GM12878 (cell line): ENCODE data around the gene FABP2. TPM values are rescaled to one million over a fixed set of nuclear protein-coding genes. Genes with fewer than 3 reads are reported as not detected.
"Not testable (repeated sequence)": the region's sequence is repeated elsewhere in the genome, so short reads cannot be mapped to it uniquely, and the experiment has no call there.

Experiments used
- ATAC-seq: fragments of 200-7000 bp; cut with Tn5 transposase; 3 replicates; pipeline ENCODE4 v1.9.1; 2020; ENCODE audit warnings: mild to moderate bottlenecking, moderate library complexity
- BruUV-seq: library from RNA; stranded (reverse); fragments of 400-500 nt; replicated peaks from 2 replicates; lab custom pipeline; 2021; lab: Mats Ljungman, UMichigan
- CTCF ChIA-PET: fragments of 300-600 bp; sonication (Branson Sonifier 250); formaldehyde crosslinking; extraction: SDS; loops from one replicate; lab custom pipeline; 2021; ENCODE audit warnings: inconsistent platforms; lab: Yijun Ruan, JAX
- POLR2A ChIA-PET: fragments of 350-600 bp; formaldehyde crosslinking; extraction: SDS; loops from one replicate; lab custom pipeline; 2021; ENCODE audit warnings: inconsistent platforms; lab: Charles Lee
- RAD21 ChIA-PET: fragments of 300-600 bp; sonication (Branson Sonifier 250); formaldehyde crosslinking; loops from one replicate; lab custom pipeline; 2023; ENCODE audit warnings: antibody characterized with exemption; ENCODE audit not compliant: unreplicated experiment; lab: Charles Lee
- SMC1A ChIA-PET: fragments of 300-600 bp; sonication (Branson Sonifier 250); formaldehyde crosslinking; loops from one replicate; lab custom pipeline; 2023; ENCODE audit not compliant: unreplicated experiment, uncharacterized antibody; lab: Charles Lee
- DNase-seq: peaks from one replicate; pipeline ENCODE4 v3.0.0-alpha.2; 2011; ENCODE audit warnings: low read depth, low spot score
- FAIRE-seq: peaks from 3 replicates; lab custom pipeline; 2011; peaks lifted over from hg19 to GRCh38; lab: Jason Lieb, UNC
- H2AFZ ChIP-seq: 2 replicates; pipeline ENCODE4 v1.6.0; 2011; ENCODE audit warnings: low read depth, low read length, control low read depth; ENCODE audit not compliant: control insufficient read depth
- H3K27ac ChIP-seq: 2 replicates; pipeline ENCODE4 v1.5.1; 2011; ENCODE audit warnings: control low read depth; ENCODE audit not compliant: control insufficient read depth, insufficient read depth
- H3K27me3 ChIP-seq, 2 experiments: replicated peaks in 1 of 2; 2 replicates each; pipeline versions ENCODE4 v1.6.0 to v1.6.1; 2011; ENCODE audit warnings: low read length in 1 of 2; ENCODE audit not compliant: control insufficient read depth in 2 of 2, insufficient read depth in 2 of 2
- H3K36me3 ChIP-seq, 2 experiments: 2 replicates each; pipeline ENCODE4 v1.5.1; 2011; ENCODE audit warnings: low read length in 1 of 2; ENCODE audit not compliant: control insufficient read depth in 2 of 2, insufficient read depth in 2 of 2
- H3K4me1 ChIP-seq: 2 replicates; pipeline ENCODE4 v1.6.1; 2011; ENCODE audit warnings: mild to moderate bottlenecking, low read length, moderate library complexity, mixed read lengths; ENCODE audit not compliant: control insufficient read depth, insufficient read depth
- H3K4me2 ChIP-seq: 2 replicates; pipeline ENCODE4 v1.6.0; 2011; ENCODE audit warnings: control low read depth; ENCODE audit not compliant: control insufficient read depth, insufficient read depth
- H3K4me3 ChIP-seq: fragments of 200-600 bp; sonication (generic); 2 replicates; pipeline ENCODE4 v1.5.1; 2016
- H3K79me2 ChIP-seq: 2 replicates; pipeline ENCODE4 v1.6.0; 2011; ENCODE audit warnings: low read length; ENCODE audit not compliant: control insufficient read depth, insufficient read depth
- H3K9ac ChIP-seq: 2 replicates; pipeline ENCODE4 v1.8.0; 2011; ENCODE audit warnings: low read length, control low read depth, mixed read lengths; ENCODE audit not compliant: control insufficient read depth, insufficient read depth
- H3K9me3 ChIP-seq: replicated peaks from 3 replicates; pipeline ENCODE4 v1.5.1; 2011; ENCODE audit warnings: mild to moderate bottlenecking, low read length; ENCODE audit not compliant: control insufficient read depth, insufficient read depth
- H4K20me1 ChIP-seq: 2 replicates; pipeline ENCODE4 v1.6.0; 2011; ENCODE audit not compliant: control insufficient read depth, insufficient read depth
- EED ChIP-seq: sonication (generic); IDR thresholded peaks from 2 replicates; pipeline ENCODE4 v1.6.1; 2016; ENCODE audit warnings: antibody characterized with exemption, low read depth
- IKZF2 ChIP-seq, 2 experiments: fragments of 450-650 bp; IDR thresholded peaks; 2 replicates each; pipeline ENCODE4 v1.6.1; 2017; ENCODE audit warnings: mild to moderate bottlenecking in 2 of 2, moderate library complexity in 2 of 2
- PAX5 ChIP-seq: IDR thresholded peaks from 2 replicates; pipeline ENCODE4 v1.6.1; 2011; ENCODE audit warnings: low read depth, low read length, borderline replicate concordance
- RUNX3 ChIP-seq: IDR thresholded peaks from 2 replicates; pipeline ENCODE4 v1.6.1; 2012; ENCODE audit warnings: low read length, inconsistent platforms
- WGBS: methylation state at CpG from one replicate; pipeline ENCODE4 v1.1.6; 2016; ENCODE audit warnings: low lambda C conversion rate; ENCODE audit not compliant: insufficient replicate concordance, insufficient coverage; ENCODE audit errors: missing lambda C conversion rate; 5-methylcytosine and 5-hydroxymethylcytosine counted together
- in situ Hi-C: fragments of 300-500 bp; cut with MboI; formaldehyde crosslinking; loops from 9 replicates; pipeline ENCODE4 v1.14.3; 2018; ENCODE audit warnings: mixed read lengths
- intact Hi-C: fragments of 100-400 bp; cut with micrococcal nuclease; formaldehyde crosslinking; loops from one replicate; pipeline ENCODE4 v1.14.2; 2022; ENCODE audit not compliant: unreplicated experiment
- polyA plus RNA-seq, 11 experiments: library from polyadenylated mRNA; depleted of rRNA in 4 of 11; unstranded in 6 of 11; stranded (reverse) in 5 of 11; fragments of >200 nt; fragmentation: Nextera tagmentation in 4 of 11; fragmentation: Illumina TruSeq in 1 of 11; extraction: Ambion mirVana in 4 of 11; extraction: Trizol in 1 of 11; gene quantifications; 1 replicate in 1 of 11; 2 replicates in 10 of 11; pipeline versions ENCODE4 v1.2.1 to v1.2.3, GENCODE V29; 2011 to 2016; ENCODE audit warnings: inconsistent platforms in 2 of 11, missing spikeins in 2 of 11, low read depth in 1 of 11
- total RNA-seq, 4 experiments: library from RNA; depleted of rRNA in 3 of 4; stranded (reverse); fragments of >200 nt in 3 of 4; fragmentation: Illumina TruSeq in 1 of 4; extraction: Trizol in 1 of 4; gene quantifications; 2 replicates each; pipeline versions ENCODE4 v1.2.1 to v1.2.3, GENCODE V29; 2013 to 2021

FABP2 gene
- total and polyA plus RNA-seq, 10 of the 15 experiments (the other 5 are each of a cell fraction or from before 2014, with no cell fraction given) = not detected

GRCh38 chr4:119370392-119370791 lies 48.5 kb upstream of the FABP2 start:
- H3K36me3 ChIP-seq, H3K9ac ChIP-seq, H4K20me1 ChIP-seq, in situ Hi-C loops, BruUV-seq, POLR2A ChIA-PET, H3K27me3 ChIP-seq, intact Hi-C loops, H3K9me3 ChIP-seq, H3K27ac ChIP-seq, H3K4me1 ChIP-seq, H3K79me2 ChIP-seq, H3K4me3 ChIP-seq, SMC1A ChIA-PET, RAD21 ChIA-PET, H3K4me2 ChIP-seq, H2AFZ ChIP-seq: not testable (repeated sequence)
- ATAC-seq = peak; percentile 98
- DNase-seq = peak; percentile 46
- CTCF ChIA-PET = interaction anchor here (0.6 kb wide), 1 partner anchor 339 kb away, joined by 3 read pairs; no protein-coding TSS in a partner anchor
- TF ChIP-seq EED = peak; percentile 39; the same call in 1 of the 2 replicates
- TF ChIP-seq PAX5 = peak; percentile 90
- TF ChIP-seq RUNX3 = peak; percentile 82
- TF ChIP-seq IKZF2 (IDR thresholded peaks at IDR 0.05) = 0 out of 4 replicates have a peak, but pooled peaks of 1 of the 2 experiments have one; percentile 16
- FAIRE-seq = peak; percentile 96
- 0% methylated on average over 5 of the region's 5 CpGs for WGBS

- H3K79me2 ChIP-seq, H3K4me1 ChIP-seq, RAD21 ChIA-PET, DNase-seq, H3K27me3 ChIP-seq, FAIRE-seq, CTCF ChIA-PET, H3K9ac ChIP-seq, H3K36me3 ChIP-seq, H3K4me3 ChIP-seq, H4K20me1 ChIP-seq, H3K4me2 ChIP-seq, ATAC-seq, H3K9me3 ChIP-seq, in situ Hi-C loops, H2AFZ ChIP-seq, H3K27ac ChIP-seq, BruUV-seq, POLR2A ChIA-PET, SMC1A ChIA-PET, intact Hi-C loops: not testable (repeated sequence)
- WGBS = 14% methylated on average over 7 of the region's 7 CpGs
These were observed 44.9 kb upstream of the FABP2 start for GRCh38 chr4:119366802-119367201.

GRCh38 chr4:119364203-119364602 lies 42.3 kb upstream of the FABP2 start:
- in situ Hi-C loops, H3K9me3 ChIP-seq, H3K27me3 ChIP-seq, H3K4me1 ChIP-seq, DNase-seq, POLR2A ChIA-PET, BruUV-seq, ATAC-seq, H3K27ac ChIP-seq, H3K79me2 ChIP-seq, SMC1A ChIA-PET, CTCF ChIA-PET, H3K4me2 ChIP-seq, H4K20me1 ChIP-seq, H3K9ac ChIP-seq, FAIRE-seq, H3K36me3 ChIP-seq, intact Hi-C loops, H2AFZ ChIP-seq, H3K4me3 ChIP-seq, RAD21 ChIA-PET: not testable (repeated sequence)
- WGBS = 25% methylated on average over 1 of the region's 1 CpG
